Measurements from ENCODE around the gene LEFTY1.

GRCh38 chr1:225888898-225889601 is at the start of gene LEFTY1:
- TF ChIP-seq EP300 (IDR thresholded peaks at IDR 0.05) (no peak), CTCF (IDR thresholded peaks at IDR 0.05) (no peak), POLR2A (IDR thresholded peaks at IDR 0.05) (no peak)

Measured in gastroesophageal sphincter (tissue), 3 donors.